Naive thymus-derived CD4-positive, alpha-beta T cell (primary cell): ENCODE data around the gene ZSWIM3. TPM values are rescaled to one million over a fixed set of nuclear protein-coding genes. Genes with fewer than 3 reads are reported as not detected.
A peak's percentile ranks its signal among the peaks of the same experiment; 100 is the strongest.
"Not testable (repeated sequence)": the region's sequence is repeated elsewhere in the genome, so short reads cannot be mapped to it uniquely, and the experiment has no call there.

Experiments
- ATAC-seq: fragments of 150-1000 bp; cut with Tn5 transposase; 2 replicates; pipeline ENCODE4 v1.10.0; 2021; ENCODE audit warnings: mild to moderate bottlenecking, moderate library complexity
- CTCF ChIA-PET: fragments of 350-600 bp; sonication (Branson Sonifier 250); formaldehyde crosslinking; loops from one replicate; lab custom pipeline; 2021; ENCODE audit warnings: antibody characterized with exemption; lab: Charles Lee
- POLR2A ChIA-PET: fragments of 350-600 bp; sonication (Branson Sonifier 250); formaldehyde crosslinking; loops from one replicate; lab custom pipeline; 2021; ENCODE audit warnings: antibody characterized with exemption, inconsistent platforms; lab: Charles Lee
- DNase-seq, 9 donors: peaks; one replicate each; pipeline versions ENCODE4 v3.0.0 to v3.0.0-alpha.2; 2020 to 2022; ENCODE audit warnings: mixed read lengths in 1 of 9
- H3K27ac ChIP-seq: one replicate; pipeline ENCODE4 v1.7.0; 2013; ENCODE audit warnings: mild to moderate bottlenecking, low read depth, low read length, moderate library complexity
- H3K27me3 ChIP-seq, 2 donors: one replicate each; pipeline ENCODE4 v1.7.0; 2013; ENCODE audit warnings: low read length in 2 of 2, mild to moderate bottlenecking in 2 of 2, moderate library complexity in 2 of 2; ENCODE audit not compliant: control insufficient read depth in 2 of 2, insufficient read depth in 2 of 2
- H3K36me3 ChIP-seq, 3 experiments: 1 replicate in 2 of 3; 2 replicates in 1 of 3; pipeline ENCODE4 v1.7.0; 2013; ENCODE audit warnings: low read length in 3 of 3, mild to moderate bottlenecking in 3 of 3, moderate library complexity in 1 of 3; ENCODE audit not compliant: insufficient read depth in 3 of 3, control insufficient read depth in 2 of 3
- H3K4me1 ChIP-seq, 2 donors: one replicate each; pipeline ENCODE4 v1.7.0; 2013; ENCODE audit warnings: low read length in 2 of 2, mild to moderate bottlenecking in 2 of 2, moderate library complexity in 1 of 2; ENCODE audit not compliant: control insufficient read depth in 2 of 2, insufficient read depth in 2 of 2
- H3K4me3 ChIP-seq: 2 replicates; pipeline ENCODE4 v1.7.0; 2013; ENCODE audit warnings: mild to moderate bottlenecking, low read length
- H3K9me3 ChIP-seq, 3 experiments: 1 replicate in 2 of 3; 2 replicates in 1 of 3; pipeline ENCODE4 v1.7.0; 2013; ENCODE audit warnings: low read length in 3 of 3; ENCODE audit not compliant: control insufficient read depth in 2 of 3
- H3K27ac Mint-ChIP-seq, 9 donors: one replicate each; pipeline ENCODE4 v1.8.0; 2020 to 2022; ENCODE audit warnings: mixed read lengths in 9 of 9, mild to moderate bottlenecking in 8 of 9, moderate library complexity in 5 of 9, inconsistent platforms in 2 of 9
- H3K27me3 Mint-ChIP-seq, 5 donors: one replicate each; pipeline ENCODE4 v1.8.0; 2021 to 2022; ENCODE audit warnings: mixed read lengths in 5 of 5, mild to moderate bottlenecking in 1 of 5
- H3K36me3 Mint-ChIP-seq, 5 donors: one replicate each; pipeline ENCODE4 v1.8.0; 2020 to 2022; ENCODE audit warnings: mixed read lengths in 5 of 5, mild to moderate bottlenecking in 3 of 5, inconsistent platforms in 1 of 5
- H3K4me1 Mint-ChIP-seq, 7 donors: one replicate each; pipeline ENCODE4 v1.8.0; 2020 to 2022; ENCODE audit warnings: mixed read lengths in 7 of 7, mild to moderate bottlenecking in 3 of 7, inconsistent platforms in 1 of 7
- H3K4me3 Mint-ChIP-seq, 10 donors: one replicate each; pipeline ENCODE4 v1.8.0; 2020 to 2022; ENCODE audit warnings: mild to moderate bottlenecking in 10 of 10, mixed read lengths in 10 of 10, moderate library complexity in 6 of 10, inconsistent platforms in 2 of 10
- H3K9me3 Mint-ChIP-seq, 11 donors: one replicate each; pipeline ENCODE4 v1.8.0; 2020 to 2022; ENCODE audit warnings: mixed read lengths in 11 of 11, mild to moderate bottlenecking in 4 of 11, inconsistent platforms in 1 of 11, moderate library complexity in 1 of 11
- intact Hi-C, 2 donors: fragments of 100-400 bp; cut with micrococcal nuclease; formaldehyde crosslinking; loops; one replicate each; pipeline ENCODE4 v1.15.1; 2023
- polyA plus RNA-seq, 2 donors: library from polyadenylated mRNA; unstranded; fragments of 300-500 nt; fragmentation: Illumina TruSeq; gene quantifications; one replicate each; pipeline ENCODE4 v1.2.3, GENCODE V29; 2021
- total RNA-seq, 6 experiments: library from RNA in 5 of 6; stranded (reverse) in 5 of 6; gene quantifications; 1 replicate in 5 of 6; 2 replicates in 1 of 6; pipeline ENCODE4 v1.2.3 and lab custom pipeline; 2021 to 2026

The ZSWIM3 gene
- total and polyA plus RNA-seq, 7 experiments from 2014 or later, result 1.2 to 6.8 (median 3.1) TPM

- H3K4me1 ChIP-seq, result no peaks in the 10 kb centered on the region
- peaks cover 0 to 17% (median 8%) of the 10 kb centered on the region in 5 donors for H3K36me3 Mint-ChIP-seq
- no peaks in the 10 kb centered on the region for H3K27me3 ChIP-seq
- peaks cover 0 to 19% (median 7%) of the 10 kb centered on the region in 3 experiments for H3K36me3 ChIP-seq
- H3K4me1 Mint-ChIP-seq, result peaks cover 0 to 4% (median 0%) of the 10 kb centered on the region in 7 donors
- no peaks in the 10 kb centered on the region for H3K9me3 ChIP-seq
- H3K27me3 Mint-ChIP-seq, result no peaks in the 10 kb centered on the region
- H3K4me3 ChIP-seq, result no peak overlapping the region
- no peaks in the 10 kb centered on the region for H3K9me3 Mint-ChIP-seq
- CTCF ChIA-PET, result no interaction called here
- POLR2A ChIA-PET, result no interaction called here
- no peak overlapping the region for H3K4me3 Mint-ChIP-seq
- H3K27ac Mint-ChIP-seq, result no peak overlapping the region
- ATAC-seq (no peak), DNase-seq (no peak)
- no peak overlapping the region for H3K27ac ChIP-seq
- intact Hi-C loops, result no loop called here
Measured at GRCh38 chr20:45873409-45874103, 16.1 kb downstream of the ZSWIM3 start.

DNA sequence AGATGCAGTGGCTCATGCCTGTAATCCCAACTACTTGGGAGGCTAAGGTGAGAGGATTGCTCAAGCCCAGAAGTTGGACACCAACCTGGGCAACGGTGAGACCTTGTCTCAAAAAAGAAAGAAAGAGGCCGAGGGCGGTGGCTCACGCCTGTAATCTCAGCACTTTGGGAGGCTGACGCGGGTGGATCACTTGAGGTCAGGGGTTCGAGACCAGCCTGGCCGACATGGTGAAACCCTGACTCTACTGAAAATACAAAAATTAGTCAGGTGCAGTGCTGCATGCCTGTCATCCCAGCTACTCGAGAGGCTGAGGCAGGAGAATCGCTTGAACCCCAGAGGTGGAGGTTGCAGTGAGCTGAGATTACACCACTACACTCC, 16.7 kb downstream of the ZSWIM3 start:
- ATAC-seq, POLR2A ChIA-PET, DNase-seq, H3K4me3 Mint-ChIP-seq, H3K9me3 Mint-ChIP-seq, H3K27me3 ChIP-seq, H3K27ac Mint-ChIP-seq, CTCF ChIA-PET, intact Hi-C loops, H3K4me3 ChIP-seq, H3K27me3 Mint-ChIP-seq, H3K9me3 ChIP-seq, H3K4me1 ChIP-seq, H3K27ac ChIP-seq, H3K4me1 Mint-ChIP-seq: not testable (repeated sequence)
- H3K36me3 Mint-ChIP-seq, result peaks cover 0 to 17% (median 8%) of the 10 kb centered on the region in 5 donors
- H3K36me3 ChIP-seq, result peaks cover 0 to 21% (median 7%) of the 10 kb centered on the region in 3 experiments

DNA sequence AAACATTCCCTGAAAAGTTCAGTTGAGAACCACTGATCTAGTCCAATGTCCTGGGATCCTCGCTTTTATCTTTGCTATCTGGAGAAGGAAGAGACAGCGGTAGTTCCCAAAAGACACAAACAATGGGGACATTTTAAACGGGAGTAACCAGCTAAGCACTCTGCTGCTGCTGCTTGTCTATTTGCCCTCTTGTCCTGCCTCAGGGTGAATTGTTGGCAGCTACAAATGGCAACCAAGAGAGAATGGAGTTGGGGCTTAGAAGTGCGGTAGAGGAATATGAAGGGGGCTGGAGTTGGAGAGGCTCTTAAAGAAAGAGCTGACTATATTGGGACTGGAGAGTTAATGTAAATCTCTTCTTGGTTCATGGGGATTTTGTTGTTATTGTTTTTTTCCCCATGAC, 17.2 kb downstream of the ZSWIM3 start:
- Mint-ChIP-seq H3K4me1 (peaks cover 0 to 4% (median 0%) of the 10 kb centered on the region in 7 donors), H3K4me3 (no peak overlapping the region), H3K9me3 (no peaks in the 10 kb centered on the region), H3K27me3 (no peaks in the 10 kb centered on the region), H3K27ac (no peak overlapping the region), H3K36me3 (peaks cover 0 to 17% (median 8%) of the 10 kb centered on the region in 5 donors)
- Histone ChIP-seq H3K36me3 (peaks cover 0 to 21% (median 7%) of the 10 kb centered on the region in 3 experiments), H3K27ac (no peak overlapping the region), H3K4me3 (no peak overlapping the region), H3K27me3 (no peaks in the 10 kb centered on the region), H3K9me3 (no peaks in the 10 kb centered on the region), H3K4me1 (no peaks in the 10 kb centered on the region)
- ChIA-PET POLR2A (no interaction called here), CTCF (no interaction called here)
- ATAC-seq (no peak), DNase-seq (no peak)
- intact Hi-C loops, result no loop called here

DNA sequence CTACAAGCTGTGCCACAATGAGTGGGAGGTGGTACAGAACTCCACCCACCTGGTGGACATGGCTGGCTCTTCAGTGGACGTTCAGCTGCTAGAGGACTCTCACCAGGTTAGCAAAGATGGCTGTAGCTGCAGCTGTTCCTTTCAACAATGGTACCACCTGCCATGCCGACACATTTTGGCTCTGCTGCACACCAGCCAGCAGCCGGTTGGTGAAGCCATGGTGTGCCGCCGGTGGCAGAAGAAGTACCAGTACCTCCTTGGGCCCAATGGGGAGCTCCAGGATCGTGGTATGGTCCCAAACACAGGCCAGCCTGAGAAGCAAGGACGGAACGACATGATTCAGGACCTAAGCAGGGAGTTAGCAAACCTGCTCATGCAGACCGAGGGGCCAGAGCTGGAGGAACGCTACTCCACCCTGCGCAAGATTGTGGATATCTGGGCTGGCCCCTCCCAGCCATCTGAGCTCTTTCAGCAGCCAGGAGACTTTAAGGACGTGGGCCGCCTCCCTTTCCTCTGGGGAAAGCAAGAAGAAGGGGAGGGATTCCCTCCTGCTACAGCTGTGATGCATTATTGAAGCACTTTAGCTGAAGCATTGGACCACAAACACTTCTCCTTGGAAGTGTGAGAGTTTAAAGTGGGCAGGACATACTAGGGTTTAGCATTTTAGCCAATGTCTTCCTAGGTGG, 20.8 kb downstream of the ZSWIM3 start:
- H3K9me3 ChIP-seq, result no peaks in the 10 kb centered on the region
- DNase-seq, result no peak
- peaks cover 0 to 19% (median 11%) of the 10 kb centered on the region in 5 donors for H3K36me3 Mint-ChIP-seq
- POLR2A ChIA-PET, result interaction anchor here (1.3 kb wide), 1 partner anchor 57 kb away, joined by 3 read pairs; no protein-coding TSS in a partner anchor
- H3K27ac ChIP-seq, result no peak overlapping the region
- no peak overlapping the region for H3K4me3 ChIP-seq
- CTCF ChIA-PET, result no interaction called here
- H3K9me3 Mint-ChIP-seq, result no peaks in the 10 kb centered on the region
- no peaks in the 10 kb centered on the region for H3K27me3 Mint-ChIP-seq
- H3K27ac Mint-ChIP-seq, result no peak overlapping the region
- peaks cover 0 to 29% (median 15%) of the 10 kb centered on the region in 3 experiments for H3K36me3 ChIP-seq
- peaks cover 8 to 9% of the 10 kb centered on the region in 2 donors for H3K4me1 ChIP-seq
- H3K27me3 ChIP-seq, result no peaks in the 10 kb centered on the region
- intact Hi-C loops, result no loop called here
- no peak overlapping the region for H3K4me3 Mint-ChIP-seq
- H3K4me1 Mint-ChIP-seq, result peaks cover 15 to 30% (median 24%) of the 10 kb centered on the region in 7 donors
- ATAC-seq, result no peak

DNA sequence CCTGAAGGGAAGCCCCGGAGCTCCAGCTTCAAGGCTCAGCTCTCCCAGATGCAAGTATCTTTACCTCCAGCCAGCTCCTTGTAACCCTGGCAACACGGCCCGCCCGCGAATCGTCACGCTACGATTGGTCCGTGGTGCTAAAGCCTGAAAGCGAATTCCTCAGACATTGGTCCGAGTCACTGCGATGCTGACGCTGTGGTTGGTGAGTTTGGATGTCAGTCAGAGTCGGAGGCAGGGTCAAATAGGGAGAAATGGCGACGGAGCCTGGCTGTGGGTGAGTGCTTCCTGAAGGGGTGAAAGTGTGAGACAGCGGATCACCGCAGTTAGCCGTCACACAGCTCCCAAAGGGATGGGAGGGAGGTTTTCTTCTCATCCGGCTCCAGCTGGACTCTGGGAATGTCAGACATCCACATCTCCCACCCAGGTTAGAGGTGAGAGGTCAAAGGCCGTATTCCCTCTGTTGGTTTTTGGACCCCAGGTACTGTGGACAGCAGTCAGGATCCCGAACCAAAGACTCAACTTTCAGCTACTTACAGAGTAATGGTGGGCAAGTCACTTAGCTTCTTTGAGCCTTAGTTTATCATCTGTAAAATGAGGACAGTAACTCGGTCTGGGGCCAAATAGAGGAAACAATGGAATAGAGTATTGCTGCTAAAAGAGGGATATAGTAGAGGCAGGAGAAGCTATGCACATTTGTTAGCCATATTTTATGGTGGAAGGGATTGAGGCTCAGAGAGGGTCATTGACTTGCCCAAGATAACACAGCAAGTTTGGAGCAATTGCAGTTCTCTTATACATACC, 23.8 kb downstream of the ZSWIM3 start, which contains the start of gene ZSWIM1:
Gene ZSWIM1, plus strand, starts transcription at position 240 of the 801 bp plus-strand sequence. CDS start 1,366 bp downstream, outside the sequence.
- ChIA-PET CTCF (interaction anchor here (1.2 to 2.3 kb wide), 3 partner anchors 9 to 88 kb away, joined by 3 to 9 read pairs (median 6); partner anchors contain the start of genes NEURL2 and PCIF1), POLR2A (interaction anchor here (0.6 to 6.0 kb wide), 14 partner anchors 10 to 904 kb away, joined by 3 to 64 read pairs (median 4); partner anchors contain the start of genes ACOT8, CTSA, NEURL2 and PCIF1)
- H3K4me1 Mint-ChIP-seq, result peaks cover 26 to 43% (median 38%) of the 10 kb centered on the region in 7 donors
- peak within 1 kb of the TSS; percentile 83 to 95 (median 92) for H3K4me3 Mint-ChIP-seq
- Histone ChIP-seq H3K4me1 (peaks cover 9 to 18% of the 10 kb centered on the region in 2 donors), H3K27ac (peak within 1 kb of the TSS; percentile 95), H3K4me3 (peak within 1 kb of the TSS; percentile 75), H3K36me3 (peaks cover 0 to 47% (median 19%) of the 10 kb centered on the region in 3 experiments), H3K27me3 (no peaks in the 10 kb centered on the region), H3K9me3 (no peaks in the 10 kb centered on the region)
- DNase-seq (peak; percentile 88 to 99 (median 98)), ATAC-seq (peak; percentile 99)
- peaks cover 0 to 24% (median 14%) of the 10 kb centered on the region in 5 donors for H3K36me3 Mint-ChIP-seq
- H3K27ac Mint-ChIP-seq, result peak within 1 kb of the TSS; percentile 91 to 95 (median 93)
- intact Hi-C loops, result loop anchor here (1.0 kb wide), 7 partner anchors 10 to 208 kb away; partner anchors contain the start of genes ACOT8 (in 2 of the 2), CTSA (in 2 of the 2), NEURL2 (in 2 of the 2) and UBE2C (in 2 of the 2)
- peaks cover 0 to 1% (median 0%) of the 10 kb centered on the region in 11 donors for H3K9me3 Mint-ChIP-seq
- H3K27me3 Mint-ChIP-seq, result no peaks in the 10 kb centered on the region
